A549 treated with AZD9567 at 1 μM for 4 hours (cell line): Measurements from ENCODE around the gene HOXC11. TPM values are rescaled to one million over a fixed set of nuclear protein-coding genes. Genes with fewer than 3 reads are reported as not detected.

Experiments used
- total RNA-seq: library from RNA; stranded (reverse); fragments of 200-300 nt; extraction: Qiagen RNA extraction; gene quantifications from 5 replicates; pipeline ENCODE4 v1.2.3, GENCODE V29; 2022; ENCODE audit not compliant: insufficient read depth

Gene HOXC11
- total RNA-seq, result 0.42 to 0.59 TPM (median 0.45 TPM) in 4 of 5 replicates, not detected in the other

GRCh38 chr12:53972722-53973235 is at the start of gene HOXC11:
TSS of gene HOXC11 (plus strand) at chr12:53973126. CDS start at chr12:53973242, 116 bp downstream.

GRCh38 chr12:53938326-53939140 is 34.4 kb upstream of the HOXC11 start, which contains the start of gene HOXC13:
TSS of gene HOXC13 (plus strand) at chr12:53938831. CDS start at chr12:53938907, 76 bp downstream.

GRCh38 chr12:53954694-53955035 is 18.3 kb upstream of the HOXC11 start, which contains the start of gene HOXC12:
TSS of gene HOXC12 (plus strand) at chr12:53954903. CDS start at chr12:53954930, 27 bp downstream.

GRCh38 chr12:53974084-53975063 is 1.4 kb downstream of the HOXC11 start, which contains the start of gene HOTAIR:
TSS of gene HOTAIR (minus strand) at chr12:53974954.

GRCh38 chr12:53984901-53985691 is 12.2 kb downstream of the HOXC11 start, which contains the start of gene HOXC10:
TSS of gene HOXC10 (plus strand) at chr12:53985146. CDS start at chr12:53985260, 114 bp downstream.

GRCh38 chr12:54000116-54001114 is 27.5 kb downstream of the HOXC11 start, which contains the start of gene HOXC9:
TSS of gene HOXC9 (plus strand) at chr12:54000161. CDS start at chr12:54000189, 28 bp downstream.

Other genes with a start within 250 kb of the HOXC11 start
- gene CALCOCO1, start 245.7 kb upstream of the HOXC11 start, total RNA-seq, result 16.4 to 27.6 TPM (median 18.6 TPM) in 5 replicates
- gene CISTR, start 221.1 kb upstream of the HOXC11 start, total RNA-seq, result not detected in 5 replicates
- 15.0 to 23.2 TPM (median 16.5 TPM) in 5 replicates for gene HOXC13, start 34.3 kb upstream of the HOXC11 start, total RNA-seq
- gene HOXC12, start 18.2 kb upstream of the HOXC11 start, total RNA-seq, result not detected in 5 replicates
- 0.14 to 0.20 TPM (median 0.19 TPM) in 3 of 5 replicates, not detected in the others for gene HOTAIR, start 1.8 kb downstream of the HOXC11 start, total RNA-seq
- 1.9 to 4.5 TPM (median 2.5 TPM) in 5 replicates for gene HOXC10, start 12.0 kb downstream of the HOXC11 start, total RNA-seq
- gene HOXC9, start 27.0 kb downstream of the HOXC11 start, total RNA-seq, result 9.5 to 13.2 TPM (median 10.1 TPM) in 5 replicates
- gene HOXC8, start 35.9 kb downstream of the HOXC11 start, total RNA-seq, result 3.3 to 4.6 TPM (median 4.0 TPM) in 5 replicates
- gene HOXC6, start 55.3 kb downstream of the HOXC11 start, total RNA-seq, result 3.5 to 6.6 TPM (median 3.8 TPM) in 5 replicates
- 0.29 to 0.58 TPM (median 0.43 TPM) in 4 of 5 replicates, not detected in the other for gene HOXC5, start 59.9 kb downstream of the HOXC11 start, total RNA-seq
- gene HOXC4, start 80.7 kb downstream of the HOXC11 start, total RNA-seq, result 2.0 to 4.9 TPM (median 2.8 TPM) in 5 replicates
- 26.7 to 33.7 TPM (median 31.2 TPM) in 5 replicates for gene SMUG1, start 215.9 kb downstream of the HOXC11 start, total RNA-seq